IMR-90 (cell line): ENCODE results near the gene MCM5.

Experiments used
- BHLHE40 ChIP-seq: fragments of 150-350 bp; IDR thresholded peaks from 2 replicates; pipeline ENCODE4 v1.6.1; 2016; ENCODE audit warnings: mild to moderate bottlenecking, low read depth, low read length
- CTCF ChIP-seq: conservative IDR thresholded peaks from 2 replicates; pipeline ENCODE4 v1.5.1; 2012; ENCODE audit warnings: mild to moderate bottlenecking, low read depth, low read length, improper control_type of control experiment
- ELK1 ChIP-seq: fragments of 150-350 bp; IDR thresholded peaks from 2 replicates; pipeline ENCODE4 v1.6.1; 2016; ENCODE audit warnings: low read depth, mild to moderate bottlenecking, low read length, moderate library complexity, borderline replicate concordance
- MAZ ChIP-seq: IDR thresholded peaks from 2 replicates; pipeline ENCODE4 v1.6.1; 2012; ENCODE audit warnings: low read depth, mild to moderate bottlenecking, low read length, improper control_type of control experiment, moderate library complexity, borderline replicate concordance
- MXI1 ChIP-seq: IDR thresholded peaks from 2 replicates; pipeline ENCODE4 v1.6.1; 2012; ENCODE audit warnings: low read depth, mild to moderate bottlenecking, low read length, moderate library complexity, borderline replicate concordance
- POLR2A ChIP-seq: IDR thresholded peaks from 2 replicates; pipeline ENCODE4 v1.6.1; 2012; ENCODE audit warnings: mild to moderate bottlenecking, low read depth, low read length
- RCOR1 ChIP-seq: IDR thresholded peaks from 2 replicates; pipeline ENCODE4 v1.6.1; 2012; ENCODE audit warnings: mild to moderate bottlenecking, low read length, improper control_type of control experiment; ENCODE audit not compliant: insufficient replicate concordance
- SMC3 ChIP-seq: fragments of 150-350 bp; IDR thresholded peaks from 2 replicates; pipeline ENCODE4 v1.6.1; 2016; ENCODE audit warnings: low read depth, mild to moderate bottlenecking, antibody characterized with exemption, low read length, moderate library complexity
- USF2 ChIP-seq: fragments of 150-350 bp; IDR thresholded peaks from 2 replicates; pipeline ENCODE4 v1.6.1; 2017; ENCODE audit warnings: mild to moderate bottlenecking, antibody characterized with exemption, low read length, low read depth

- TF ChIP-seq CTCF (no peak), POLR2A (no peak), RCOR1 (no peak), SMC3 (no peak), MXI1 (no peak), USF2 (no peak), BHLHE40 (no peak), MAZ (no peak), ELK1 (no peak)
These were observed 52.4 kb downstream of the MCM5 start for GRCh38 chr22:35452351-35452781.
